Measurements from ENCODE around the gene LHB. TPM values are rescaled to one million over a fixed set of nuclear protein-coding genes. Genes with fewer than 3 reads are reported as not detected.
A peak's percentile ranks its signal among the peaks of the same experiment; 100 is the strongest.

Gene LHB
- total RNA-seq: 3.6 TPM in 1 of 2 replicates, not detected in the other

DNA sequence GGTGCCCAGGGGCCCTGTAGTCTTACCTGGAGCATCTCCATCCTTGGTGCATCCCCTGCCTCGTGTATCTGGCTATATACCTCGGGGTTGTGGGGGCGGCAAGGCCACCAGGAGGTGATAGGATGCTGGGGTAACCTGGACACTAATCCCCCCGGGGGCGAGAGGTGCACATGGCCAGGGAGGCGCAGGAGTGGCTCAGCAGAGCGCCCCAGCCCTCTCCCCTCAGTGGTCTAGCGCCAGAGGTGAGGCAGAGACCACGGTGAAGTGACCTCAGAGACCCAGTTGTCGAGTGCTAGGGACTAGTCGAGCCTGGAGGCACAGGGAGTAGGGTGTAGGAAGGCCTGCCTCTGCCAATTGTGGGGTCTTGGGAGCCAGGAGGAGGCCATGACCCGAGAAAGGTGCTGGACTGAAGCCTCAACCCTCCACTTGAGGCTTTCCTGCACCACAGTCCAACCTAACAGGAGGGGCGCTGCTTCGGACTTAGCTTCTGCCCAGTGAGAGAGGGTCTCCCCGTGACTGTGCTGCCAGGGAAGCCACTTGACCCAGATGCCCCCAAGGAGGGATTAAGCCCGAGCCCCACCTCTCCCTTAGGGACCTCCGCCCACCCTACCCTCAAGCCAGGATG, at the start of gene LHB:
LHB (minus strand) TSS at position 51 of the 625 bp plus-strand sequence; CDS start at position 41, 10 bp downstream.
- H3K4me3 ChIP-seq (ENCODE audit: low read depth, low read length): peak within 1 kb of the TSS; percentile 48
- TF ChIP-seq, protein P1, sequence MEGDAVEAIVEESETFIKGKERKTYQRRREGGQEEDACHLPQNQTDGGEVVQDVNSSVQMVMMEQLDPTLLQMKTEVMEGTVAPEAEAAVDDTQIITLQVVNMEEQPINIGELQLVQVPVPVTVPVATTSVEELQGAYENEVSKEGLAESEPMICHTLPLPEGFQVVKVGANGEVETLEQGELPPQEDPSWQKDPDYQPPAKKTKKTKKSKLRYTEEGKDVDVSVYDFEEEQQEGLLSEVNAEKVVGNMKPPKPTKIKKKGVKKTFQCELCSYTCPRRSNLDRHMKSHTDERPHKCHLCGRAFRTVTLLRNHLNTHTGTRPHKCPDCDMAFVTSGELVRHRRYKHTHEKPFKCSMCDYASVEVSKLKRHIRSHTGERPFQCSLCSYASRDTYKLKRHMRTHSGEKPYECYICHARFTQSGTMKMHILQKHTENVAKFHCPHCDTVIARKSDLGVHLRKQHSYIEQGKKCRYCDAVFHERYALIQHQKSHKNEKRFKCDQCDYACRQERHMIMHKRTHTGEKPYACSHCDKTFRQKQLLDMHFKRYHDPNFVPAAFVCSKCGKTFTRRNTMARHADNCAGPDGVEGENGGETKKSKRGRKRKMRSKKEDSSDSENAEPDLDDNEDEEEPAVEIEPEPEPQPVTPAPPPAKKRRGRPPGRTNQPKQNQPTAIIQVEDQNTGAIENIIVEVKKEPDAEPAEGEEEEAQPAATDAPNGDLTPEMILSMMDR (conservative IDR thresholded peaks at IDR 0.05; ENCODE audit: low read depth, low read length): no peak

DNA sequence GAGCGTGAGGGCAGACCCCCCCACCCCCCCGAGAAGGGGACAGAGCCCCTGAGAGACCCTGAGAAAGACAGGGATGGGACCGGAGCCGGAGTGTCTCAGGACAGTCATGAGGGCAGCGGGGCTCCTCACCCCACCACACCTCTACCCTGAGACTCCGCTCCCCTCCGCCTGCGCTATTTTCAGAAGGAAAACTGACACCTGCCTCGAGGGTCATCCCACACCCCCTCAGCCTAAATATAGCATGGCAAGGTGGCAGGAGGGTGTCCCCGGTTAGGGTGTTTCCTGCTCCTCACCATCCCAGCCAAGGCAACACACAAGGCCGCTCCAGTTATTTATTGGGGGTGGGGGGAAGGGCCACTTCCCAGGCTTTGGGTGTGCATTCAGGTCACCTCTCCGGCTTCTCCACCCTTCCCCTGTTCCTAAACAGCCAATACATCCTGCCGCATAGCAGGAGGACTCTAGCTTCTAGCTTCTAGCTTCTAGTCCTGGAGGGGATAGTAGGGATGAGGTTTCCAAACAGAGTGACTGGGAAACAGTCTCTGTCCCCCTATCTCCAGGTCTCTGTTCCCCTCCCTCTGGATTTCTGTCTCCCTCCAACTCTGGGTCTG, 49.1 kb upstream of the LHB start:
- H3K4me3 ChIP-seq (ENCODE audit: low read depth, low read length): no peak overlapping the region
- TF ChIP-seq, protein P1 (conservative IDR thresholded peaks at IDR 0.05; ENCODE audit: low read depth, low read length): no peak
- no peak for DNase-seq (ENCODE audit: low read depth)

More for the DNA sequence above, at the start of gene LHB:
- DNase-seq (ENCODE audit: low read depth): no peak

DNA sequence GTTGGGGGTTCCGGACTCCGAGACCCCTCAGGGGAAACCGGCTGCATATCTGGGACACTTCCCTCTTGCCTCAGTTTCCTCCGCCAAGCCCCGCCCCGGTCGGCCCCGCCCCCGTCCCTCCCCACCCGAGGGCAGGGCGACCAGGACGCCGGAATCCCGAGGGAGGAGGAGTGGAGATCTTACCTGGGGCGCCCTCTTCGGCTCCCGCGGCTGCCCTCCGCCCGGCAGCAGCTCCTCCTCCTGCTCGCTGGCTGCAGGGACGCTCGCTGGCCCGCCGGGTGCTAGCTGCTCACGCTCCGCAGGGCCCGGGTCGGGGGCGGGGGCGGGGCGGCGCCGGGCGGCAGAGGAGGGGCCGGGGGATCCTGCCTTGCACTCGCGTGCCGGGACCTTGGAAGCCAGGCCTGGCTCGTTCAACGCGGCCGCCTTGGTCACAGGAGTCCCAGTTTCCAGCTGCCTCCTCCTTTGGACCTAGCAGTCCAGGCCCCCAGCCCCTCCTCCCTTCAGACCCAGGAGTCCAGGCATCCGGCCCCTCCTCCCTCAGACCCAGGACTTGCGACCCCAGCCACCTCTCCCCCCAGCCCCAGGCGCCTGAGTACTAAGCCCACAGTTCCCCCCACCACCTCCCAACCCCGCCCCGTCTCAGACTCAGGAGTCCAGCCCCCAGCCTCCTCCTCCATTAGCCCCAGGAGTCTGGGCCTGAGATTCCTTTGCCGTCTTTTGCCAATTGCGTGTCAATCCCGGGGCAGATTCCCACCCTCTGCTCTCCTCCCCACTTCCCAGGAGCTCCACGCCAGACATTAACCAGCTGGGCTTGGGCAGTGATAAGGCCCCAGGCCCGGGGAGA, 48.1 kb upstream of the LHB start, which contains the start of gene NTF4:
NTF4 (minus strand) TSS at position 51 of the 844 bp plus-strand sequence. CDS start 2,821 bp downstream, outside the sequence.
- no peak for DNase-seq (ENCODE audit: low read depth)
- TF ChIP-seq, protein P1 (conservative IDR thresholded peaks at IDR 0.05; ENCODE audit: low read depth, low read length): no peak
- no peak within 1 kb of the TSS for H3K4me3 ChIP-seq (ENCODE audit: low read depth, low read length)

DNA sequence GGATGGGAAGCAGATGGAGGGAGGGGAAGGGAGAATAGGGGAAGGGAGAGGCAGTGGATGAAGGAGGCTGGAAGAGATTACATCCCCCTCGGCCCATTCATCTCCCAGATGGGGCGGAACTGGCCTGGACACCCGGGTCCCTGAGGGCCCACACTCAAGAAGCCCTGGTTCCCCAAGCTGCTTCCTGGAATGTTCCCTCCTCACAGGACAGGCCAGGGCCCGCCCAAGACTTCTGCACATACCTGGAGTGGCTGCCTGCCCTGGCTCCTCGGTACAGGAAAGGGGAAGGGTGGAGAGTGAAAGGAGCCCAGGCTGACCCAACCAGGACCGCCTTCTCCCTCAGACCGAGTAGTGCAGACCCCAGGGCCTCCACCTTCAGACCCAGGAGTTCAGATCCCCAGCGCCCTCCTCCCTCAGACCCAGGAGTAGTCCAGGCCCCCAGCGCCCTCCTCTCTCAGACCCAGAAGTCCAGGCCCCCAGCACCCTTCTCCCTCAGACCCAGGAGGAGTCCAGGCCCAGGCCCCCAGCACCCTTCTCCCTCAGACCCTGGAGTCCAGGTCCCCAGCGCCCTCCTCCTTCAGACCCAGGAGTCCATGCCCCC, 47.2 kb upstream of the LHB start:
- TF ChIP-seq, protein P1 (conservative IDR thresholded peaks at IDR 0.05; ENCODE audit: low read depth, low read length): no peak
- DNase-seq (ENCODE audit: low read depth): no peak
- no peak overlapping the region for H3K4me3 ChIP-seq (ENCODE audit: low read depth, low read length)

DNA sequence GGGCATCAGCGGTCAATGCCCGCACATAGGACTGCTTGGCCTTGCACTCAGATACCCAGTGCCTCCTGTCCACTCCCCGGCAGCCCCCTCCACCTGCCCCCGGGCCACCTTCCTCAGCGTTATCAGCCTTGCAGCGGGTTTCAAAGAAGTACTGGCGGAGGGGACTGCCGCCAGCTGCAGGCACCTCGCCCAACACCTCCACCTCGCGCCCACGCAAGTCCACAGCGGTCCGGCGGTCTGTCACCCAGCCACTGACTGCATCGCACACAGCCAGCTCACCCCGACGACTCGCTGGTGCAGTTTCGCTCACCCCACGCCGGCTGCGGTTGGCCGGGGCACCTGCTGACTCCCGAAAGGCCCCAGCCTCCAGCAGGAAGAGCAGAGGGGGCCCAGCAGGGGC, 44.6 kb upstream of the LHB start:
- no peak for DNase-seq (ENCODE audit: low read depth)
- no peak overlapping the region for H3K4me3 ChIP-seq (ENCODE audit: low read depth, low read length)
- TF ChIP-seq, protein P1 (conservative IDR thresholded peaks at IDR 0.05; ENCODE audit: low read depth, low read length): no peak

DNA sequence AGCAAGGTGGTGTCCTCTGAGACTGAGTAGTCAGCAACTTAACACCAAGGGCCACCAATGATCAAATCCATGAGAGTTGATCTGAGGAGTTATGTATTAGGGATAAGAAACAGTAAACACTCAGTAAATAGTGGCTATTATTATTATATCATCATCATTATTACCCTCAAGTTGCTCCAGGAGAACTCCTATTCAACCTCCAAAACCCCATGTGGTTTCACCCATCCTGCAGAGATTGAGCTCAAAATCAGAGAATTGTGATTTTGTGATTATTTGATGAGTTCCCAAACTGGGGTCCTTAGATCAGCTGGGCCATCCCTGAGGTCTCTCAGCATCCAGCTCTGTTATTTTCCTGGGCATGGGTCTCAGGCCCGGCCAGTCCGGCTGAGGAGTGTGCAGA, 44.1 kb upstream of the LHB start:
- TF ChIP-seq, protein P1 (conservative IDR thresholded peaks at IDR 0.05; ENCODE audit: low read depth, low read length): no peak
- H3K4me3 ChIP-seq (ENCODE audit: low read depth, low read length): no peak overlapping the region
- no peak for DNase-seq (ENCODE audit: low read depth)

All from epithelial cell of proximal tubule (primary cell).